A673 (cell line): ENCODE results near the gene SVBP. TPM values are rescaled to one million over a fixed set of nuclear protein-coding genes. Genes with fewer than 3 reads are reported as not detected.

Experiments
- BruUV-seq: library from RNA; stranded (reverse); fragments of 400-500 nt; replicated peaks from 2 replicates; lab custom pipeline; 2021; lab: Mats Ljungman, UMichigan
- CTCF ChIA-PET: fragments of 300-600 bp; sonication (Branson Sonifier 250); formaldehyde crosslinking; loops from one replicate; lab custom pipeline; 2022; ENCODE audit warnings: antibody characterized with exemption; lab: Charles Lee
- POLR2A ChIA-PET: fragments of 300-600 bp; sonication (Branson Sonifier 250); formaldehyde crosslinking; loops from one replicate; lab custom pipeline; 2022; ENCODE audit warnings: antibody characterized with exemption; ENCODE audit not compliant: low non-redundant PET; lab: Charles Lee
- DNase-seq: peaks from one replicate; pipeline ENCODE4 v3.0.0-alpha.2; 2015; ENCODE audit warnings: low spot score
- H3K27ac ChIP-seq: fragments of 200-600 bp; sonication (generic); 2 replicates; pipeline ENCODE4 v1.5.1; 2016; ENCODE audit warnings: mixed run types, low read depth, mild to moderate bottlenecking, mixed read lengths, antibody characterized with exemption, low read length; ENCODE audit not compliant: poor library complexity, severe bottlenecking
- H3K27me3 ChIP-seq: fragments of 200-600 bp; sonication (generic); replicated peaks from 2 replicates; pipeline ENCODE4 v1.6.1; 2017; ENCODE audit warnings: mixed run types, low read depth, mild to moderate bottlenecking, mixed read lengths, antibody characterized with exemption, low read length; ENCODE audit not compliant: insufficient read depth, poor library complexity
- H3K36me3 ChIP-seq: fragments of 200-600 bp; sonication (generic); 2 replicates; pipeline ENCODE4 v1.6.1; 2016; ENCODE audit warnings: mixed run types, mild to moderate bottlenecking, mixed read lengths, antibody characterized with exemption, low read length; ENCODE audit not compliant: insufficient read depth, poor library complexity, severe bottlenecking
- H3K4me1 ChIP-seq: fragments of 200-600 bp; sonication (generic); 2 replicates; pipeline ENCODE4 v1.6.1; 2017; ENCODE audit warnings: mixed run types, mild to moderate bottlenecking, mixed read lengths, antibody characterized with exemption, low read length; ENCODE audit not compliant: insufficient read depth, poor library complexity, severe bottlenecking
- H3K4me3 ChIP-seq: fragments of 200-600 bp; sonication (generic); 2 replicates; pipeline ENCODE4 v1.5.1; 2016; ENCODE audit warnings: low read depth, mixed run types, mild to moderate bottlenecking, mixed read lengths, low read length; ENCODE audit not compliant: poor library complexity, severe bottlenecking
- H3K9me3 ChIP-seq: fragments of 200-600 bp; sonication (generic); 2 replicates; pipeline ENCODE4 v1.6.1; 2016; ENCODE audit warnings: mixed run types, low read depth, mild to moderate bottlenecking, mixed read lengths, antibody characterized with exemption, low read length; ENCODE audit not compliant: poor library complexity, severe bottlenecking
- EZH2 ChIP-seq: fragments of 200-600 bp; sonication (generic); IDR thresholded peaks from 2 replicates; pipeline ENCODE4 v1.6.1; 2017; ENCODE audit warnings: borderline replicate concordance, low read depth, mild to moderate bottlenecking, mixed read lengths, antibody characterized with exemption, low read length; ENCODE audit not compliant: poor library complexity, severe bottlenecking
- intact Hi-C: fragments of 100-400 bp; cut with micrococcal nuclease; formaldehyde crosslinking; loops from one replicate; pipeline ENCODE4 v1.10.0; 2022; ENCODE audit not compliant: unreplicated experiment
- total RNA-seq: library from RNA; stranded (reverse); gene quantifications from 2 replicates; pipeline ENCODE4 v1.2.3, GENCODE V29; 2021
- TF ChIP-seq, protein P1 (sequence below): fragments of 300-800, 200-600 bp; sonication (generic); conservative IDR thresholded peaks from 2 replicates; pipeline ENCODE4 v1.5.1; 2017; ENCODE audit warnings: low read depth, mild to moderate bottlenecking, antibody characterized with exemption, low read length, moderate library complexity, mixed read lengths

The SVBP gene
- total RNA-seq, 1 experiment from 2014 or later = 50.8 TPM

DNA sequence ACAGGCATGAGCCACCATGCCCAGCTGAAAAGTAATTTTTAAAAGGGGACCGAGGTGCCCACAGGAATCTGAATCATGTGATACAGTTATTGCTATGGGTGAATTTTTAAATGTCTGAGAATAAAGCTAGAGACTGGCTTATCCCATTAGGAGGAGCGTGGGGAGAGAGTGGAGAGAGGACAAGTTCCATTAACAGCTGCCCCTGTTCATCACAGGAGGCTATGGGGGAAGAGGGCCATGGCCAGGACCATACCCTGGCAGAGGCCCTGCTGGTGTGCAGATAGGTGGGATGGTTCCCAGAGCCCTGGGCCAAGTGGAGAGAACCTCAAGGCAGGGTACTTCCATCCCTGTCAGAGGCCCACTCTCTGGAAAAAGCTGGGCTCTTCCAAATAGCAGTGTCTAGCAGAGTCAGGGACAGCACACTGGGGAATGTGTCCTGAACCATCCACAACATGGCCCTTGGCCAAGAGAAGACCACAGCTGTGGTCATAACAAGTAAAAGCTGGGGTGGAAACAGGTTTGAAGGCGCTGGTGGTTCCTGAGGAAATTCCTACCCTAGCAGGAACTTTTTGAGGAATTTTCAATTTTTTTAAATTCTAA lies 15.5 kb upstream of the SVBP start:
- Histone ChIP-seq H3K9me3 (no peaks in the 10 kb centered on the region), H3K36me3 (no peaks in the 10 kb centered on the region), H3K27me3 (no peaks in the 10 kb centered on the region), H3K4me3 (no peak overlapping the region), H3K27ac (no peak overlapping the region), H3K4me1 (no peaks in the 10 kb centered on the region)
- TF ChIP-seq, protein P1, sequence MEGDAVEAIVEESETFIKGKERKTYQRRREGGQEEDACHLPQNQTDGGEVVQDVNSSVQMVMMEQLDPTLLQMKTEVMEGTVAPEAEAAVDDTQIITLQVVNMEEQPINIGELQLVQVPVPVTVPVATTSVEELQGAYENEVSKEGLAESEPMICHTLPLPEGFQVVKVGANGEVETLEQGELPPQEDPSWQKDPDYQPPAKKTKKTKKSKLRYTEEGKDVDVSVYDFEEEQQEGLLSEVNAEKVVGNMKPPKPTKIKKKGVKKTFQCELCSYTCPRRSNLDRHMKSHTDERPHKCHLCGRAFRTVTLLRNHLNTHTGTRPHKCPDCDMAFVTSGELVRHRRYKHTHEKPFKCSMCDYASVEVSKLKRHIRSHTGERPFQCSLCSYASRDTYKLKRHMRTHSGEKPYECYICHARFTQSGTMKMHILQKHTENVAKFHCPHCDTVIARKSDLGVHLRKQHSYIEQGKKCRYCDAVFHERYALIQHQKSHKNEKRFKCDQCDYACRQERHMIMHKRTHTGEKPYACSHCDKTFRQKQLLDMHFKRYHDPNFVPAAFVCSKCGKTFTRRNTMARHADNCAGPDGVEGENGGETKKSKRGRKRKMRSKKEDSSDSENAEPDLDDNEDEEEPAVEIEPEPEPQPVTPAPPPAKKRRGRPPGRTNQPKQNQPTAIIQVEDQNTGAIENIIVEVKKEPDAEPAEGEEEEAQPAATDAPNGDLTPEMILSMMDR = no peak
- BruUV-seq = no TSS peak
- intact Hi-C loops = no loop called here
- ChIA-PET CTCF (no interaction called here), POLR2A (no interaction called here)
- no peak for DNase-seq

DNA sequence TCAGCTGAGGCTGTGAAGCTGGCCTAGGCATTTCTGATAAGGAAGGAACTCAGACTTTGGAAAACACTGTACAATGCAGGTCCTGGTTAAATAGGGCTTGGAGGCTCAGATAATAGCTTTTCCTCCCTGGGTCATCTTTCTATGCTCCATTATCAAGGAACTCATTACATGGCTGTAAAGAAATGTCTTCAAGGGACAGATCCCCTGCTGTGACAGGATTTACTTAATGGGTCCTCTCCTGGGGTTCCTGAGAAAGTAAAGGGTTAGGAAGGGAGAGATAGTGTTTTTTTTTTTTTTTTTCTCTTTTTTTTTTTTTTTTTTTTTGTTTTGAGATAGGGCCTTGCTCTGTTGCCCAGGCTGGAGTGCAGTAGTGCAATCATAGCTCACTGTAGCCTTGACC lies 14.1 kb upstream of the SVBP start:
- Histone ChIP-seq H3K27me3 (no peaks in the 10 kb centered on the region), H3K4me1 (no peaks in the 10 kb centered on the region), H3K36me3 (no peaks in the 10 kb centered on the region), H3K27ac (no peak overlapping the region), H3K9me3 (no peaks in the 10 kb centered on the region), H3K4me3 (no peak overlapping the region)
- intact Hi-C loops = no loop called here
- ChIA-PET POLR2A (no interaction called here), CTCF (no interaction called here)
- DNase-seq = peak; percentile 65
- TF ChIP-seq, protein P1 = no peak
- no peak for TF ChIP-seq EZH2
- BruUV-seq = no TSS peak

DNA sequence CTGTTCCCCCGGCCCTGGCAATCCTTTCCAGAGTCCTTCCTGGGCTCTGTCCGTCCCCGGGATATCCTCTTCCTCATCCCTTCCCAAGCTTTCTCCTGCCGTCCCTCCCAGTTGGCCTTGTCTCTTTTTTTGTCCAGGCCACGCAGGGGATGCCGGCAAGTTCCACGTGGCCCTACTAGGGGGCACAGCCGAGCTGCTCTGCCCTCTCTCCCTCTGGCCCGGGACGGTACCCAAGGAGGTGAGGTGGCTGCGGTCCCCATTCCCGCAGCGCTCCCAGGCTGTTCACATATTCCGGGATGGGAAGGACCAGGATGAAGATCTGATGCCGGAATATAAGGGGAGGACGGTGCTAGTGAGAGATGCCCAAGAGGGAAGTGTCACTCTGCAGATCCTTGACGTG lies 13.4 kb upstream of the SVBP start:
- TF ChIP-seq, protein P1 = no peak
- no peak for TF ChIP-seq EZH2
- ChIA-PET POLR2A (no interaction called here), CTCF (no interaction called here)
- no TSS peak for BruUV-seq
- H3K27ac ChIP-seq = no peak overlapping the region
- H3K4me3 ChIP-seq = no peak overlapping the region
- H3K36me3 ChIP-seq = no peaks in the 10 kb centered on the region
- intact Hi-C loops = no loop called here
- DNase-seq = no peak
- H3K4me1 ChIP-seq = no peaks in the 10 kb centered on the region
- H3K27me3 ChIP-seq = no peaks in the 10 kb centered on the region
- H3K9me3 ChIP-seq = no peaks in the 10 kb centered on the region
